HEK293 (cell line): ENCODE measurements around the gene HIGD1A.

Experiments
- CTCF ChIA-PET: fragments of 350-600 bp; formaldehyde crosslinking; extraction: SDS; loops from one replicate; lab custom pipeline; 2021; ENCODE audit warnings: antibody characterized with exemption; lab: Yijun Ruan, JAX
- POLR2A ChIA-PET: fragments of 300-600 bp; formaldehyde crosslinking; extraction: SDS; loops from one replicate; lab custom pipeline; 2020; ENCODE audit warnings: antibody characterized with exemption, inconsistent platforms; lab: Yijun Ruan, JAX
- H3K27ac ChIP-seq: fragments of 200-500 bp; sonication (Bioruptor generic); 2 replicates; pipeline ENCODE4 v1.5.1; 2014; ENCODE audit warnings: low read depth, low read length, control low read depth, inconsistent platforms; ENCODE audit errors: extremely low read depth
- H3K36me3 ChIP-seq, 2 experiments: fragments of 200-500 bp in 1 of 2; sonication (Bioruptor generic) in 1 of 2; 1 replicate in 1 of 2; 2 replicates in 1 of 2; pipeline ENCODE4 v1.5.1; 2014 to 2017; ENCODE audit warnings: inconsistent platforms in 2 of 2, low read length in 2 of 2; ENCODE audit not compliant: control insufficient read depth in 2 of 2, insufficient read depth in 1 of 2
- H3K4me1 ChIP-seq: fragments of 200-500 bp; sonication (Bioruptor generic); 2 replicates; pipeline ENCODE4 v1.5.1; 2014; ENCODE audit warnings: mild to moderate bottlenecking, low read length, inconsistent platforms; ENCODE audit not compliant: control insufficient read depth, insufficient read depth
- H3K4me3 ChIP-seq: 2 replicates; pipeline ENCODE4 v1.5.1; 2011; ENCODE audit warnings: low read depth, mild to moderate bottlenecking, control low read depth, low read length, moderate library complexity
- H3K9me3 ChIP-seq: fragments of 200-500 bp; sonication (Bioruptor generic); 2 replicates; pipeline ENCODE4 v1.5.1; 2014; ENCODE audit warnings: low read depth, low read length, inconsistent platforms; ENCODE audit not compliant: control insufficient read depth, insufficient read depth
- GLIS1 ChIP-seq: fragments of 450-650 bp; formaldehyde crosslinking; IDR thresholded peaks from 2 replicates; pipeline ENCODE4 v1.5.1; 2016; ENCODE audit warnings: missing biosample characterization, missing genetic modification characterization
- HOXA7 ChIP-seq: sonication (generic); formaldehyde crosslinking; IDR thresholded peaks from 2 replicates; pipeline ENCODE4 v1.8.1; 2022; ENCODE audit warnings: missing genetic modification reagents, borderline replicate concordance
- OSR2 ChIP-seq: fragments of 450-650 bp; formaldehyde crosslinking; IDR thresholded peaks from 2 replicates; pipeline ENCODE4 v1.5.1; 2016; ENCODE audit warnings: missing biosample characterization, missing genetic modification characterization
- SP7 ChIP-seq: fragments of 450-650 bp; formaldehyde crosslinking; IDR thresholded peaks from 2 replicates; pipeline ENCODE4 v1.5.1; 2016; ENCODE audit warnings: missing biosample characterization, missing genetic modification characterization
- ZFP37 ChIP-seq: fragments of 450-650 bp; formaldehyde crosslinking; IDR thresholded peaks from 2 replicates; pipeline ENCODE4 v1.5.1; 2016; ENCODE audit warnings: missing biosample characterization, missing genetic modification characterization
- ZIC2 ChIP-seq: fragments of 450-650 bp; formaldehyde crosslinking; IDR thresholded peaks from 2 replicates; pipeline ENCODE4 v1.5.1; 2016; ENCODE audit warnings: missing biosample characterization, missing genetic modification characterization
- ZNF132 ChIP-seq: fragments of 450-650 bp; formaldehyde crosslinking; IDR thresholded peaks from 2 replicates; pipeline ENCODE4 v1.5.1; 2017; ENCODE audit warnings: missing biosample characterization, missing genetic modification characterization, borderline replicate concordance
- ZNF221 ChIP-seq: fragments of 450-650 bp; formaldehyde crosslinking; IDR thresholded peaks from 2 replicates; pipeline ENCODE4 v1.5.1; 2017; ENCODE audit warnings: missing biosample characterization, missing genetic modification characterization, borderline replicate concordance
- ZNF350 ChIP-seq: fragments of 450-650 bp; formaldehyde crosslinking; IDR thresholded peaks from 2 replicates; pipeline ENCODE4 v1.5.0; 2017; ENCODE audit warnings: missing biosample characterization, mild to moderate bottlenecking, missing genetic modification characterization
- ZNF354C ChIP-seq: fragments of 450-650 bp; formaldehyde crosslinking; IDR thresholded peaks from 2 replicates; pipeline ENCODE4 v1.5.1; 2016; ENCODE audit warnings: missing biosample characterization, missing genetic modification characterization, low read depth, borderline replicate concordance
- ZNF776 ChIP-seq: fragments of 450-650 bp; formaldehyde crosslinking; IDR thresholded peaks from 2 replicates; pipeline ENCODE4 v1.5.0; 2017; ENCODE audit warnings: missing biosample characterization, missing genetic modification characterization, borderline replicate concordance
- ZNF785 ChIP-seq: fragments of 450-650 bp; formaldehyde crosslinking; IDR thresholded peaks from 2 replicates; pipeline ENCODE4 v1.5.1; 2016; ENCODE audit warnings: missing biosample characterization, missing genetic modification characterization
- TF ChIP-seq, protein P1 (sequence below): fragments of 450-650 bp; formaldehyde crosslinking; IDR thresholded peaks from 2 replicates; pipeline ENCODE4 v1.5.1; 2016; ENCODE audit warnings: missing biosample characterization, missing genetic modification characterization
- TF ChIP-seq, protein P2 (sequence below): fragments of 450-650 bp; formaldehyde crosslinking; IDR thresholded peaks from 2 replicates; pipeline ENCODE4 v1.5.1; 2016; ENCODE audit warnings: missing biosample characterization, missing genetic modification characterization
- TF ChIP-seq, protein P3 (sequence below): fragments of 450-650 bp; formaldehyde crosslinking; IDR thresholded peaks from 2 replicates; pipeline ENCODE4; 2016; ENCODE audit warnings: missing biosample characterization, missing genetic modification characterization
- TF ChIP-seq, protein P4 (sequence below): sonication (generic); formaldehyde crosslinking; IDR thresholded peaks from 2 replicates; pipeline ENCODE4 v1.8.1; 2022; ENCODE audit warnings: mild to moderate bottlenecking, moderate library complexity, missing genetic modification reagents

The HIGD1A gene

DNA sequence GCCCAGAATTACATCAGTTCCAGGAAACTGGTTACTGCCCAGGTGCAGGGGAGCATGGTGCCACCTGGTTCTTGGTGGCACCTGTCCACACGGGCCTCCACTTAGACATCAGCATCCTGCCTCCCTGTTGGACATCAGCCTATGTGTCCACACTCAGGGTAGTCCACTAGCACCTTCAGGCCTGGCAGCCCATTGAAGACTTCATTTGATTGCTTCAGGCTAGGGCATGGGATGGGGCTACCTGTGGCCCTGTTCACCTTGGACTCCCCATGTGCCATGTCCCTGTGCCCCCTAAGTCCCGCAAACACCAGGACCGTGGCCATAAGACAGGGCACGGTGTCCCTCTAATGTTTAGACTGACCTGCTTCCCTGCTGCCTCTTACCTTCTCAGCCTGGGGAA is 40.5 kb upstream of the HIGD1A start:
- H3K4me3 ChIP-seq: no peak overlapping the region
- TF ChIP-seq OSR2 (tag by site-specific recombination) (no peak), ZNF776 (tag by site-specific recombination) (no peak), SP7 (tag by site-specific recombination) (no peak), ZNF350 (tag by site-specific recombination) (no peak), ZNF785 (tag by site-specific recombination) (no peak)
- TF ChIP-seq, protein P1, sequence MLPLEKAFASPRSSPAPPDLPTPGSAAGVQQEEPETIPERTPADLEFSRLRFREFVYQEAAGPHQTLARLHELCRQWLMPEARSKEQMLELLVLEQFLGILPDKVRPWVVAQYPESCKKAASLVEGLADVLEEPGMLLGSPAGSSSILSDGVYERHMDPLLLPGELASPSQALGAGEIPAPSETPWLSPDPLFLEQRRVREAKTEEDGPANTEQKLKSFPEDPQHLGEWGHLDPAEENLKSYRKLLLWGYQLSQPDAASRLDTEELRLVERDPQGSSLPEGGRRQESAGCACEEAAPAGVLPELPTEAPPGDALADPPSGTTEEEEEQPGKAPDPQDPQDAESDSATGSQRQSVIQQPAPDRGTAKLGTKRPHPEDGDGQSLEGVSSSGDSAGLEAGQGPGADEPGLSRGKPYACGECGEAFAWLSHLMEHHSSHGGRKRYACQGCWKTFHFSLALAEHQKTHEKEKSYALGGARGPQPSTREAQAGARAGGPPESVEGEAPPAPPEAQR (tag by site-specific recombination): no peak
- TF ChIP-seq, protein P2, sequence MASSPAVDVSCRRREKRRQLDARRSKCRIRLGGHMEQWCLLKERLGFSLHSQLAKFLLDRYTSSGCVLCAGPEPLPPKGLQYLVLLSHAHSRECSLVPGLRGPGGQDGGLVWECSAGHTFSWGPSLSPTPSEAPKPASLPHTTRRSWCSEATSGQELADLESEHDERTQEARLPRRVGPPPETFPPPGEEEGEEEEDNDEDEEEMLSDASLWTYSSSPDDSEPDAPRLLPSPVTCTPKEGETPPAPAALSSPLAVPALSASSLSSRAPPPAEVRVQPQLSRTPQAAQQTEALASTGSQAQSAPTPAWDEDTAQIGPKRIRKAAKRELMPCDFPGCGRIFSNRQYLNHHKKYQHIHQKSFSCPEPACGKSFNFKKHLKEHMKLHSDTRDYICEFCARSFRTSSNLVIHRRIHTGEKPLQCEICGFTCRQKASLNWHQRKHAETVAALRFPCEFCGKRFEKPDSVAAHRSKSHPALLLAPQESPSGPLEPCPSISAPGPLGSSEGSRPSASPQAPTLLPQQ (tag by site-specific recombination): no peak
- TF ChIP-seq, protein P3, sequence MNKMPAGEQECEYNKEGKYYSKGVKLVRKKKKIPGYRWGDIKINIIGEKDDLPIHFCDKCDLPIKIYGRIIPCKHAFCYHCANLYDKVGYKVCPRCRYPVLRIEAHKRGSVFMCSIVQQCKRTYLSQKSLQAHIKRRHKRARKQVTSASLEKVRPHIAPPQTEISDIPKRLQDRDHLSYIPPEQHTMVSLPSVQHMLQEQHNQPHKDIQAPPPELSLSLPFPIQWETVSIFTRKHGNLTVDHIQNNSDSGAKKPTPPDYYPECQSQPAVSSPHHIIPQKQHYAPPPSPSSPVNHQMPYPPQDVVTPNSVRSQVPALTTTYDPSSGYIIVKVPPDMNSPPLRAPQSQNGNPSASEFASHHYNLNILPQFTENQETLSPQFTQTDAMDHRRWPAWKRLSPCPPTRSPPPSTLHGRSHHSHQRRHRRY (tag by site-specific recombination): no peak
- TF ChIP-seq, all 188 proteins: peak for 0
- no peaks in the 10 kb centered on the region for H3K9me3 ChIP-seq
- CTCF ChIA-PET: interaction anchor here (0.6 kb wide), 1 partner anchor 8 kb away, joined by 3 read pairs; no protein-coding TSS in a partner anchor
- H3K4me1 ChIP-seq: no peaks in the 10 kb centered on the region
- no peak overlapping the region for H3K27ac ChIP-seq
- H3K36me3 ChIP-seq: no peaks in the 10 kb centered on the region
- POLR2A ChIA-PET: no interaction called here

DNA sequence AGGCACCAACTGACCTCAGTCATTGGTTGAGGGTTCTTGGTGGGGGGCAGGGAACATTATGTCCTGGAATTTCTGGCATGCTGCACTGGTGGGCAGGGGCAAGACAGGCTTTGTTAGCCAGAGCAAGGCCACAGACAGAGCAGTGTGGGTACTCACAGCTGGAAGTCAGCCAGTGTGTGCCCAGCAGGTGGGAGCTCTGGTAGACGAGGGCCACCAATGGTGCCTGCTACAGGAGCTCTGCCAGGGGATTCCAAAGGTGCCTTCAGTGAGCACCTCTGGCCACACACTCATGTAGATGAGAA is 40.1 kb upstream of the HIGD1A start:
- H3K36me3 ChIP-seq: no peaks in the 10 kb centered on the region
- no peaks in the 10 kb centered on the region for H3K4me1 ChIP-seq
- no peak overlapping the region for H3K4me3 ChIP-seq
- TF ChIP-seq ZNF132 (tag by site-specific recombination) (no peak), GLIS1 (tag by site-specific recombination) (peak; percentile 69), ZNF221 (tag by site-specific recombination) (no peak), ZNF354C (no peak), ZIC2 (tag by site-specific recombination) (peak; percentile 72)
- TF ChIP-seq, protein P4, sequence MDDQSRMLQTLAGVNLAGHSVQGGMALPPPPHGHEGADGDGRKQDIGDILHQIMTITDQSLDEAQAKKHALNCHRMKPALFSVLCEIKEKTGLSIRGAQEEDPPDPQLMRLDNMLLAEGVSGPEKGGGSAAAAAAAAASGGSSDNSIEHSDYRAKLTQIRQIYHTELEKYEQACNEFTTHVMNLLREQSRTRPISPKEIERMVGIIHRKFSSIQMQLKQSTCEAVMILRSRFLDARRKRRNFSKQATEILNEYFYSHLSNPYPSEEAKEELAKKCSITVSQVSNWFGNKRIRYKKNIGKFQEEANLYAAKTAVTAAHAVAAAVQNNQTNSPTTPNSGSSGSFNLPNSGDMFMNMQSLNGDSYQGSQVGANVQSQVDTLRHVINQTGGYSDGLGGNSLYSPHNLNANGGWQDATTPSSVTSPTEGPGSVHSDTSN (CRISPR knock-in tag): no peak
- TF ChIP-seq, all 188 proteins: peak for 2
- POLR2A ChIA-PET: no interaction called here
- CTCF ChIA-PET: interaction anchor here (0.6 kb wide), 2 partner anchors 8 to 42 kb away, joined by 3 read pairs; no protein-coding TSS in a partner anchor
- Histone ChIP-seq H3K9me3 (no peaks in the 10 kb centered on the region), H3K27ac (no peak overlapping the region)

DNA sequence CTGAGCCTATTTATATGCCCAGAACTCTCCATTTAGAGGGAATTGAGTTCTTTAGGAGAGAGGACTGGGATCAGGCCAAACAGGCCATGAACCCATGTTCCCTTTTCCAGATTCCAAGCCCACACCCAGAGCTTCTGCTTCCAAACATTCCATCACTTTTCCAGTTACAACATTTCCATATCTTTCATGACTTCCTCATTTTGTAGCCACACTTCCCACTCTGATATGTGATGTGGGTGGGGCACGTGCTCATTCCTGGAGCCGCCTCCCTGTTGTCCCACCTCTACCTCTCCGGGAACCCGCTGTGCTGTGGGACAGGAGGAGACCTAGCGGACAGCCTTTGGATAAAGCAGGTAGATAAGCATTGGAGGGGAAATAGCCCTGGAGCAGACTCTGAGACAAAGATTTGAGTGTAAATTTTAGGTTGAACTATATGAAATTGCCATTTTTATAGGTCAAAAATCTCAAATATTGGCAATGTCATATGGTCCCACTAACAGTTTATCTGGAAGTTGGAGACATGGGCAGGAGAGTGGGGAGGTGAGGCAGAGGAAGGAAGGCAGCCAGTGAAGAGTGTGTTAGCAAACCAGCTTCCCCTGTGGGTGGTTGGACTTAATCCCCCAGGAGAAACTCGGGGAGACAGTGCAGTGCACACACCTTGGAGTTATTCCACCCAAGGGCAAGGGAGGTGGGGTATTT is 39.6 kb upstream of the HIGD1A start:
- ChIA-PET POLR2A (no interaction called here), CTCF (interaction anchor here (0.6 kb wide), 1 partner anchor 43 kb away, joined by 3 read pairs; no protein-coding TSS in a partner anchor)

More for the DNA sequence above, 39.6 kb upstream of the HIGD1A start:
- no peaks in the 10 kb centered on the region for H3K9me3 ChIP-seq
- no peak for TF ChIP-seq HOXA7
- no peak for TF ChIP-seq ZFP37 (tag by site-specific recombination)
- no peak overlapping the region for H3K27ac ChIP-seq
- H3K36me3 ChIP-seq: no peaks in the 10 kb centered on the region
- no peaks in the 10 kb centered on the region for H3K4me1 ChIP-seq
- no peak overlapping the region for H3K4me3 ChIP-seq
